Fibroblast of villous mesenchyme (primary cell): ENCODE data around the gene SPPL2C. TPM values are rescaled to one million over a fixed set of nuclear protein-coding genes. Genes with fewer than 3 reads are reported as not detected.
A peak's percentile ranks its signal among the peaks of the same experiment; 100 is the strongest.
"Not testable (repeated sequence)": the region's sequence is repeated elsewhere in the genome, so short reads cannot be mapped to it uniquely, and the experiment has no call there.

ENCODE experiments used
- DNase-seq: peaks from one replicate; pipeline ENCODE4 v3.0.0-alpha.2; 2010; ENCODE audit warnings: low read depth
- H3K4me3 ChIP-seq: 2 replicates; pipeline ENCODE4 v1.5.1; 2011; ENCODE audit warnings: low read depth, mild to moderate bottlenecking, low read length
- CTCF ChIP-seq: IDR thresholded peaks from 2 replicates; pipeline ENCODE4 v1.5.1; 2012; ENCODE audit warnings: low read depth, mild to moderate bottlenecking, low read length; ENCODE audit not compliant: insufficient read depth
- total RNA-seq: library from RNA; depleted of rRNA; stranded (reverse); fragments of >200 nt; gene quantifications from 2 replicates; pipeline ENCODE4 v1.2.3, GENCODE V29; 2012

Gene SPPL2C
- total RNA-seq, 1 donor, result not detected

GRCh38 chr17:45852535-45853297, 8.0 kb downstream of the SPPL2C start:
- no peak overlapping the region for H3K4me3 ChIP-seq
- peak; percentile 89 for TF ChIP-seq CTCF
- DNase-seq, result peak; percentile 59

- TF ChIP-seq CTCF, result no peak
- no peak for DNase-seq
- no peak overlapping the region for H3K4me3 ChIP-seq
These were observed 9.5 kb downstream of the SPPL2C start for GRCh38 chr17:45854209-45854608.

GRCh38 chr17:45855691-45856336, 11.1 kb downstream of the SPPL2C start:
- H3K4me3 ChIP-seq, result no peak overlapping the region
- TF ChIP-seq CTCF, result no peak
- no peak for DNase-seq

- peak; percentile 45 for DNase-seq
- H3K4me3 ChIP-seq, result no peak overlapping the region
- TF ChIP-seq CTCF, result no peak
These were observed 13.5 kb downstream of the SPPL2C start for GRCh38 chr17:45857977-45858708.

- no peak for DNase-seq
- no peak overlapping the region for H3K4me3 ChIP-seq
- no peak for TF ChIP-seq CTCF
These were observed 16.5 kb downstream of the SPPL2C start for GRCh38 chr17:45861165-45861564.

GRCh38 chr17:45862127-45862526, 17.4 kb downstream of the SPPL2C start:
- H3K4me3 ChIP-seq, DNase-seq: not testable (repeated sequence)
